Measurements from ENCODE around the gene PPTC7.
"Not testable (repeated sequence)": the region's sequence is repeated elsewhere in the genome, so short reads cannot be mapped to it uniquely, and the experiment has no call there.

The PPTC7 gene

DNA sequence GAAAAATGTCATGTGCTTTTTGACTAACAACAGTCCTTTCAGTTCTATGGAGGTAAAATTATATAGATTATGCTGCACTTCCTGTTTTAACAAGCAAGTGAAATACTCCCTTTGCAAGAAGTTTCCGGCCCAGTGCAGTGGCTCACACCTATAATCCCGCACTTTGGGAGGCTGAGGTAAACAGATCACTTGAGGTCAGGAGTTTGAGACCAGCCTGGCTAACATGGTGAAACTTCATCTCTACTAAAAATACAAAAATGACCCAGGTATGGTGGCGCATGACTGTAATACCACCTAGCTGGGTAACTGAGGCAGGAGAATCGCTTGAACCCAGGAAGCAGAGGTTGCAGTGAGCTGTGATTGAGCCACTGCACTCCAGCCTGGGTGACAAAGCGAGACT, 20.7 kb downstream of the PPTC7 start:
- not testable (repeated sequence) for H3K27ac ChIP-seq (ENCODE audit: low read depth, low read length); H3K9me3 ChIP-seq (ENCODE audit: control insufficient read depth in 1 of 2, low read length in 2 of 2); H3K9ac ChIP-seq (ENCODE audit: low read depth in 1 of 2, low read length in 2 of 2); H3K27me3 ChIP-seq (ENCODE audit: control insufficient read depth in 1 of 2, insufficient read depth in 2 of 2, low read length in 2 of 2); H3K4me3 ChIP-seq (ENCODE audit: low read depth in 1 of 2, low read length in 2 of 2); H3K36me3 ChIP-seq (ENCODE audit: control insufficient read depth in 1 of 2, insufficient read depth in 2 of 2, low read length in 2 of 2)
- peaks cover 23 to 31% of the 10 kb centered on the region in 2 donors for H3K4me1 ChIP-seq (ENCODE audit: control insufficient read depth in 1 of 2, insufficient read depth in 2 of 2, low read length in 2 of 2)

DNA sequence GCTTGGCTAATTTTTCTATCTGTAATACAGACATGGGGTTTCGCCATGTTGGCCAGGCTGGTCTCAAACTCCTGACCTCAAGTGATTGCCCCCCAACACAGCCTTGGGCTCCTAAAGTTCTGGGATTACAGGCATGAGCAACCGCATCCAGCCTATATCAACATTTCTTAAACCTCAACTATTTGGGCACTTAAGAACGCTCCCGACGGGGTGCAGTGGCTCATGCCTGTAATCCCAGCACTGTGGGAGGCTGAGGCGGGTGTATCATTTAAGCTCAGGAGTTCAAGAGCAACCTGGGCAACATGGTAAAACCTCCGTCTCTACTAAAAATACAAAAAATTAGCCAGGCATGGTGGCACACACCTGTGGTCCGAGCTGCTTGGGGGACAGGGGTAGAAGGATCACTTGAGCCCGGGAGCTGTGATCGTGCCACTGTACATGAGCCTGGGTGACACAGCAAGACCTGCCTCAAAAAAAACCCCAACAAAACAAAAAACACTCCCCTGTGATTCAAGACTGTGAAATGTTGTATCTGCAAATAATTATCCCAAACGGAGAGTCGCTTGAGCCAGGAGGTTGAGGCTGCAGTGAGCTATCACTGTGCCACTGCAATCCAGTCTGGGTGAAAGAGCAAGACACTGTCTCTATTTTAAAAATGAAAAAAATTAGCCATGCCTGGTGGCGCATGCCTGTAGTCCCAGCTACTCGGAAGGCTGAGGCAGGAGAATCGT, 21.5 kb downstream of the PPTC7 start:
- no peak overlapping the region for H3K4me3 ChIP-seq (ENCODE audit: low read depth in 1 of 2, low read length in 2 of 2)
- no peaks in the 10 kb centered on the region for H3K27me3 ChIP-seq (ENCODE audit: control insufficient read depth in 1 of 2, insufficient read depth in 2 of 2, low read length in 2 of 2)
- H3K9me3 ChIP-seq (ENCODE audit: control insufficient read depth in 1 of 2, low read length in 2 of 2) = no peaks in the 10 kb centered on the region
- no peak overlapping the region for H3K9ac ChIP-seq (ENCODE audit: low read depth in 1 of 2, low read length in 2 of 2)
- peaks cover 23 to 25% of the 10 kb centered on the region in 2 donors for H3K4me1 ChIP-seq (ENCODE audit: control insufficient read depth in 1 of 2, insufficient read depth in 2 of 2, low read length in 2 of 2)
- H3K36me3 ChIP-seq (ENCODE audit: control insufficient read depth in 1 of 2, insufficient read depth in 2 of 2, low read length in 2 of 2) = no peaks in the 10 kb centered on the region
- H3K27ac ChIP-seq (ENCODE audit: low read depth, low read length) = no peak overlapping the region

DNA sequence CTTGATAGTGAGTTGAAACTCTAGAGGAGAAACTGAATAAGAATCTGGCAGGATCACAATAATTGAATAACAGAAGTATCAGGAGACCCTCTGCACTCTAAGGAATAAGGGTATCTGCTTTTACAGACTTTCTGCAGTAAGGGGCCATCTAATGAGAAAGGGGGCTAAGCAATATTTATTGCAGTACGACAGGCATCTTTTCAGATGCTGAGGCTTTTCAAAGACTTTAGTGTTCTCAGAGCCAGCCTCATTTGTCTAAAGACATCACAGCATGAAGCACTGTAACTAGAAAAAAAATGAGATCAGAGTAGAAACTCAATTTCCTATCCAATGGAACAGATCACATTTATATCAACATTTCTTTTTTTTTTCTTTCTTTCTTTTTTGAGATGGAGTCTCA, 22.2 kb downstream of the PPTC7 start:
- no peak overlapping the region for H3K9ac ChIP-seq (ENCODE audit: low read depth in 1 of 2, low read length in 2 of 2)
- H3K36me3 ChIP-seq (ENCODE audit: control insufficient read depth in 1 of 2, insufficient read depth in 2 of 2, low read length in 2 of 2) = no peaks in the 10 kb centered on the region
- H3K9me3 ChIP-seq (ENCODE audit: control insufficient read depth in 1 of 2, low read length in 2 of 2) = no peaks in the 10 kb centered on the region
- no peak overlapping the region for H3K4me3 ChIP-seq (ENCODE audit: low read depth in 1 of 2, low read length in 2 of 2)
- no peaks in the 10 kb centered on the region for H3K27me3 ChIP-seq (ENCODE audit: control insufficient read depth in 1 of 2, insufficient read depth in 2 of 2, low read length in 2 of 2)
- H3K27ac ChIP-seq (ENCODE audit: low read depth, low read length) = no peak overlapping the region
- peaks cover 21 to 25% of the 10 kb centered on the region in 2 donors for H3K4me1 ChIP-seq (ENCODE audit: control insufficient read depth in 1 of 2, insufficient read depth in 2 of 2, low read length in 2 of 2)

DNA sequence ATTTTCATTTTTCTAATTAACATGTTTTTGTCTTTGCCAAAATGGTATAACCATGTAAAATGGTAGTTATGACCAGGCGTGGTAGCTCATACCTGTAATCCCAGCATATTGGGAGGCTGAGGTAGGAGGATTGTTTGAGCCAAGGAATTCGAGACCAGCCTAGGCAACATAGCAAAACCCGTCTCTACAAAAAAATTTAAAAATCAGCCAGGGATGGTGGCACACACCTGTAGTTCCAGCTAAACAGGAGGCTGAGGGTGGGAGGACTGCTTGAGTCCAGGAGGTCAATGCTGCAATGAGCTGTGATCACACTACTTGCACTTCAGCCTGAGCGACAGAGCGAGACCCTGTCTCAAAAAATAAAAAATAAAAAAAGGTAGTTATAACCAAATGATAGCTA, 23.1 kb downstream of the PPTC7 start:
- no peaks in the 10 kb centered on the region for H3K9me3 ChIP-seq (ENCODE audit: control insufficient read depth in 1 of 2, low read length in 2 of 2)
- no peaks in the 10 kb centered on the region for H3K36me3 ChIP-seq (ENCODE audit: control insufficient read depth in 1 of 2, insufficient read depth in 2 of 2, low read length in 2 of 2)
- no peak overlapping the region for H3K9ac ChIP-seq (ENCODE audit: low read depth in 1 of 2, low read length in 2 of 2)
- peaks cover 21 to 29% of the 10 kb centered on the region in 2 donors for H3K4me1 ChIP-seq (ENCODE audit: control insufficient read depth in 1 of 2, insufficient read depth in 2 of 2, low read length in 2 of 2)
- no peaks in the 10 kb centered on the region for H3K27me3 ChIP-seq (ENCODE audit: control insufficient read depth in 1 of 2, insufficient read depth in 2 of 2, low read length in 2 of 2)
- no peak overlapping the region for H3K4me3 ChIP-seq (ENCODE audit: low read depth in 1 of 2, low read length in 2 of 2)
- no peak overlapping the region for H3K27ac ChIP-seq (ENCODE audit: low read depth, low read length)

DNA sequence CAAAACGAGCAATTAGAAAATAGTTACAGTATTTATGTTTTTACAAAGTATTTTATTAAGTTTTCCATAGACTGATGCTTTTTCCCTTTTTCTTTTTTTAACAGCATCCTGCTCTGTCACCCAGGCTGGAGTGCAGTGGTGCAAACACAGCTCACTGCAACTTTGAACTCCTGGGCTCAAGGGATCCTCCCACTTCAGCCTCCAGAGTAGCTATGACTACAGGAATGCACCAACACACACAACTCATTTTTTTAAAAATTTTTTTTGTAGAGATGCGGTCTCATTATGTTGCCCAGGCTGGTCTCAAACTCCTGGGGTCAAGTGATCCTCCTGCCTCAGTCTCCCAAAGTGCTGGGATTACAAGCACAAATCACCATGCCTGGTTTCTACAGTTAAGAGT, 24.2 kb downstream of the PPTC7 start:
- not testable (repeated sequence) for H3K9me3 ChIP-seq (ENCODE audit: control insufficient read depth in 1 of 2, low read length in 2 of 2); H3K4me3 ChIP-seq (ENCODE audit: low read depth in 1 of 2, low read length in 2 of 2); H3K27ac ChIP-seq (ENCODE audit: low read depth, low read length); H3K36me3 ChIP-seq (ENCODE audit: control insufficient read depth in 1 of 2, insufficient read depth in 2 of 2, low read length in 2 of 2); H3K9ac ChIP-seq (ENCODE audit: low read depth in 1 of 2, low read length in 2 of 2); H3K27me3 ChIP-seq (ENCODE audit: control insufficient read depth in 1 of 2, insufficient read depth in 2 of 2, low read length in 2 of 2)
- peaks cover 21 to 30% of the 10 kb centered on the region in 2 donors for H3K4me1 ChIP-seq (ENCODE audit: control insufficient read depth in 1 of 2, insufficient read depth in 2 of 2, low read length in 2 of 2)

DNA sequence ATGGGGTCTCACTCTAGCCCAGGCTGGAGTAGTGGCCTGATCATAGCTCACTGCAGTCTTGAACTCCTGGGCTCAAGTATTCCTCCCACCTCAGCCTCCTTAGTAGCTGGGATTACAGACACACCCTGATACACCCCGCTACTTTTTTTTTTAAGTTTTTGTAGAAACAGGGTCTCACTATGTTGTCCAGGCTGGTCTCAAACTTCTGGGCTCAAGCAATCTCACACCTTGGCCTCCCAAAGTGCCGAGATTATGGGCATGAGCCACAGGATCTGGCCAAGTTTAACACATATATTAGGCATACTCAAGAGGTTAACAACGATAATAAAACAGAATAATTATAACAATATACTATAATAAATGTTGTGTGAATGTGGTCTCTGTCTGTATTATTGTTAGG, 25.8 kb downstream of the PPTC7 start:
- no peak overlapping the region for H3K4me3 ChIP-seq (ENCODE audit: low read depth in 1 of 2, low read length in 2 of 2)
- H3K9ac ChIP-seq (ENCODE audit: low read depth in 1 of 2, low read length in 2 of 2) = no peak overlapping the region
- H3K36me3 ChIP-seq (ENCODE audit: control insufficient read depth in 1 of 2, insufficient read depth in 2 of 2, low read length in 2 of 2) = no peaks in the 10 kb centered on the region
- no peaks in the 10 kb centered on the region for H3K9me3 ChIP-seq (ENCODE audit: control insufficient read depth in 1 of 2, low read length in 2 of 2)
- H3K4me1 ChIP-seq (ENCODE audit: control insufficient read depth in 1 of 2, insufficient read depth in 2 of 2, low read length in 2 of 2) = peaks cover 16 to 20% of the 10 kb centered on the region in 2 donors
- no peak overlapping the region for H3K27ac ChIP-seq (ENCODE audit: low read depth, low read length)
- no peaks in the 10 kb centered on the region for H3K27me3 ChIP-seq (ENCODE audit: control insufficient read depth in 1 of 2, insufficient read depth in 2 of 2, low read length in 2 of 2)

DNA sequence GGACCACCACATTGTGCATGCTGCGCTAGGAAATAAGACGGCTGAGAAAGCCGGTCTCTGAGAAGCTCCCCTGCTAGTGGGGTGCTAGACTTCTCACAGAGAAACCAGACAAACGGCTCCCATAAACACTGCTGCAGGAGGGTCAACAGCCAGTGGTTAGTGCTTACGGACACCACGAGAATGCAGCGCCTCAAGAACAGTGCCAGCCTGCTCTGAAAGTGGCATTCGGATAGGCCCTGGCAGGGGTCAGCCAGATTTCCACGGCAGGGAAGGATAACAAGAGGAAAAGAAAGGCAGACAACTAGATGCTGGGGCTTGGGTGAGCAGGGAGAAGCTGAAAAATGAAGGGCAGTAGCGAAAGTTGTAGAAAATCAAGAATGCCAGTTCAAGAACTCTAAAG, 26.4 kb downstream of the PPTC7 start:
- peaks cover 0 to 1% of the 10 kb centered on the region in 2 donors for H3K36me3 ChIP-seq (ENCODE audit: control insufficient read depth in 1 of 2, insufficient read depth in 2 of 2, low read length in 2 of 2)
- H3K27ac ChIP-seq (ENCODE audit: low read depth, low read length) = no peak overlapping the region
- no peak overlapping the region for H3K9ac ChIP-seq (ENCODE audit: low read depth in 1 of 2, low read length in 2 of 2)
- H3K27me3 ChIP-seq (ENCODE audit: control insufficient read depth in 1 of 2, insufficient read depth in 2 of 2, low read length in 2 of 2) = no peaks in the 10 kb centered on the region
- peaks cover 16 to 20% of the 10 kb centered on the region in 2 donors for H3K4me1 ChIP-seq (ENCODE audit: control insufficient read depth in 1 of 2, insufficient read depth in 2 of 2, low read length in 2 of 2)
- no peaks in the 10 kb centered on the region for H3K9me3 ChIP-seq (ENCODE audit: control insufficient read depth in 1 of 2, low read length in 2 of 2)
- no peak overlapping the region for H3K4me3 ChIP-seq (ENCODE audit: low read depth in 1 of 2, low read length in 2 of 2)

DNA sequence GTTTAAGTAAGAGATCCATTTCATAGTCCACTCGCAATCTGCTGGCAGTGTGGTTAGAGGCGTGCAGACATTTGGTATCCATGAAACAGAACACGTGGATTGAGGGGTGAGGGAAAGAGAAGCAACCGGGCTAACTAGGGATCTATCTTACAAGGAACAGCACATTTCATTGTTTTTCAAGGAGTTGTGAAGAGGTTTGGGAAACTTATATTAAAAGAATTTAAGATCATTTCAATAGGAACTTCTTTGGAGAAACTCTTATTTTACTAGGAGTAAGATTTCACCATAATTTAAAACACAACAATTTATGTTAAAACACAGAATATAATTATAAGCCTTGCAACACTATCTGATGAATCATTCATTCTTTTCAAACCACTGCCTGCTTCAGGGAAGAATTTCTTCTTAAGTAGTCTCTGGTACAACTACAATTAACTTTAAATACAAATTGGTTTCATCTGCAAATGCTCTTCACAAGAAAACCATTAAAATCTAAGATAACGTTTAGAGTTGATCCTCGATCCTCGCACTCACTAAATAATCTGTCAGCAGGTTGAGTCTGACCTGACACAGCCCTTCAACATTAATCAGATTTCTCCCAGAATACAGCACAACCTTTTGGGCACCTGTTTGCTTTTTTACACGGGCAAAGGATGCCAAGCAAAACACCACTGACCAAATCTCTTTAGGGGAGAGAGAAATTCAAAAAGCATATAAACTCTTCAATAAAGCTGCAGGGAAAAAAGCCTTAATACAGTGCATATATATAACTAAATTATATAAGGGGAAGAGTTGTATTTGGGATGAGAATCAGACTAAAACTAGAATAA, 27.3 kb downstream of the PPTC7 start:
- peaks cover 16 to 20% of the 10 kb centered on the region in 2 donors for H3K4me1 ChIP-seq (ENCODE audit: control insufficient read depth in 1 of 2, insufficient read depth in 2 of 2, low read length in 2 of 2)
- H3K36me3 ChIP-seq (ENCODE audit: control insufficient read depth in 1 of 2, insufficient read depth in 2 of 2, low read length in 2 of 2) = peaks cover 0 to 9% of the 10 kb centered on the region in 2 donors
- no peak overlapping the region for H3K9ac ChIP-seq (ENCODE audit: low read depth in 1 of 2, low read length in 2 of 2)
- no peaks in the 10 kb centered on the region for H3K9me3 ChIP-seq (ENCODE audit: control insufficient read depth in 1 of 2, low read length in 2 of 2)
- no peaks in the 10 kb centered on the region for H3K27me3 ChIP-seq (ENCODE audit: control insufficient read depth in 1 of 2, insufficient read depth in 2 of 2, low read length in 2 of 2)
- no peak overlapping the region for H3K4me3 ChIP-seq (ENCODE audit: low read depth in 1 of 2, low read length in 2 of 2)
- H3K27ac ChIP-seq (ENCODE audit: low read depth, low read length) = no peak overlapping the region

DNA sequence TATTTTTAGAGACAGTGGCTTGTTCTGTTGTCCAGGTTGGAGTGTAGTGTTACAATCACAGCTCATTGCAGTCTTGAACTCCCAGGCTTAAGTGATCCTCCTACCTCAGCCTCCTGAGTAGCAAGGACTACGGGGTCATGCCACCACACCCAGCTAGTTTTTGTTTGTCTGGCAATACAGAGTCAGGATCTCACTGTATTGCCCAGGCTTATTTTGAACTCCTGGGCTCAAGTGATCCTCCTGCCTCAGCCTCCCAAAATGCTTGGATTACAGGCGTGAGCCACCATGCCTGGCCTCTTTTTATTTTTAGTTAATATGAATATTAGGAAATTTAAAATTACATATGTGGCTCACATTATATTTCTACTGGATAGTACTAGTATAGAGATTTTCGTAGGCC, 28.9 kb downstream of the PPTC7 start:
- no peak overlapping the region for H3K9ac ChIP-seq (ENCODE audit: low read depth in 1 of 2, low read length in 2 of 2)
- peaks cover 16 to 20% of the 10 kb centered on the region in 2 donors for H3K4me1 ChIP-seq (ENCODE audit: control insufficient read depth in 1 of 2, insufficient read depth in 2 of 2, low read length in 2 of 2)
- H3K27ac ChIP-seq (ENCODE audit: low read depth, low read length) = no peak overlapping the region
- H3K9me3 ChIP-seq (ENCODE audit: control insufficient read depth in 1 of 2, low read length in 2 of 2) = no peaks in the 10 kb centered on the region
- no peaks in the 10 kb centered on the region for H3K27me3 ChIP-seq (ENCODE audit: control insufficient read depth in 1 of 2, insufficient read depth in 2 of 2, low read length in 2 of 2)
- H3K4me3 ChIP-seq (ENCODE audit: low read depth in 1 of 2, low read length in 2 of 2) = no peak overlapping the region
- H3K36me3 ChIP-seq (ENCODE audit: control insufficient read depth in 1 of 2, insufficient read depth in 2 of 2, low read length in 2 of 2) = peaks cover 0 to 19% of the 10 kb centered on the region in 2 donors

DNA sequence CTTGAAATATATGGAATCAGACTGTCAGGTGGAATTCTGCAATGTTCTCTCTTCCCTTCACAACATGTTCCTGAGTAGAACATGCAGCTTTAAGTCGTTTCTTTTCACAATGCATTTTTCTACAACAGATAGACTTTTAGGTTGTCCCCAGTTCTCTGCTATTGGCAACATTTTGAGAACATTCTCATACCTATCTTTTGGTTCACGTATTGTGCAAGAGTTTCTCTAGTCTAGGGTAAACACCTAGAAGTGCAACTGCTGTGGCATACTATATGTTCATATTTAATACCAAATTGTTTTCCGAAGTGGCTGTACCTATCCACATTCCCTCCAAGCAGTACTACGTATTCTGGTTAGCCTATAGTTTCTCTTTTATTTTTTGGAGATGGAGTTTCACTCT, 32.1 kb downstream of the PPTC7 start:
- Histone ChIP-seq H3K4me3 (ENCODE audit: low read depth in 1 of 2, low read length in 2 of 2) (no peak overlapping the region), H3K4me1 (ENCODE audit: control insufficient read depth in 1 of 2, insufficient read depth in 2 of 2, low read length in 2 of 2) (peaks cover 14% of the 10 kb centered on the region in 2 donors), H3K36me3 (ENCODE audit: control insufficient read depth in 1 of 2, insufficient read depth in 2 of 2, low read length in 2 of 2) (peaks cover 3 to 19% of the 10 kb centered on the region in 2 donors), H3K27ac (ENCODE audit: low read depth, low read length) (no peak overlapping the region), H3K9me3 (ENCODE audit: control insufficient read depth in 1 of 2, low read length in 2 of 2) (no peaks in the 10 kb centered on the region), H3K9ac (ENCODE audit: low read depth in 1 of 2, low read length in 2 of 2) (no peak overlapping the region), H3K27me3 (ENCODE audit: control insufficient read depth in 1 of 2, insufficient read depth in 2 of 2, low read length in 2 of 2) (no peaks in the 10 kb centered on the region)

All from duodenal mucosa (tissue), 2 donors.